NCI-H446 treated with DMSO at 0.1 percent for 48 hours (cell line): Measurements from ENCODE around the gene ASXL1.
A peak's percentile ranks its signal among the peaks of the same experiment; 100 is the strongest.

ENCODE experiments used
- DNase-seq: peaks from one replicate; lab custom pipeline; 2025; lab: John Stamatoyannopoulos, UW

The ASXL1 gene

GRCh38 chr20:32481311-32482142 lies 123.4 kb downstream of the ASXL1 start:
- no peak for DNase-seq

- DNase-seq, result no peak
These were observed 124.0 kb downstream of the ASXL1 start for GRCh38 chr20:32482143-32482441.

- DNase-seq, result no peak
These were observed 124.5 kb downstream of the ASXL1 start for GRCh38 chr20:32482442-32483261.

- DNase-seq, result no peak
These were observed 125.5 kb downstream of the ASXL1 start for GRCh38 chr20:32483351-32484224.

GRCh38 chr20:32484225-32484957 lies 126.3 kb downstream of the ASXL1 start:
- DNase-seq, result no peak

GRCh38 chr20:32484958-32485769 lies 127.0 kb downstream of the ASXL1 start:
- DNase-seq, result peak; percentile 82

GRCh38 chr20:32485770-32486478 lies 127.8 kb downstream of the ASXL1 start:
- DNase-seq, result no peak

GRCh38 chr20:32487381-32487780 lies 129.2 kb downstream of the ASXL1 start:
- no peak for DNase-seq

- DNase-seq, result no peak
These were observed 130.1 kb downstream of the ASXL1 start for GRCh38 chr20:32488066-32488838.
